Fibroblast of the conjunctiva (primary cell): ENCODE results near the gene ANKS6.

Experiments
- DNase-seq: peaks from one replicate; pipeline ENCODE4 v3.0.0-alpha.2; 2010; ENCODE audit warnings: low read depth

The ANKS6 gene

GRCh38 chr9:98738741-98739140 lies 57.6 kb downstream of the ANKS6 start:
- DNase-seq: no peak

- no peak for DNase-seq
Observed at GRCh38 chr9:98736226-98736625, 60.1 kb downstream of the ANKS6 start.

GRCh38 chr9:98732801-98733200 lies 63.6 kb downstream of the ANKS6 start:
- no peak for DNase-seq

GRCh38 chr9:98732091-98732490 lies 64.3 kb downstream of the ANKS6 start:
- DNase-seq: no peak

- DNase-seq: no peak
Observed at GRCh38 chr9:98730871-98731270, 65.5 kb downstream of the ANKS6 start.

- no peak for DNase-seq
Observed at GRCh38 chr9:98728500-98728899, 67.9 kb downstream of the ANKS6 start.

GRCh38 chr9:98727428-98727827 lies 68.9 kb downstream of the ANKS6 start:
- DNase-seq: no peak

GRCh38 chr9:98726735-98727134 lies 69.6 kb downstream of the ANKS6 start:
- DNase-seq: no peak

- no peak for DNase-seq
Observed at GRCh38 chr9:98724810-98725530, 71.4 kb downstream of the ANKS6 start.

GRCh38 chr9:98721643-98722042 lies 74.7 kb downstream of the ANKS6 start:
- DNase-seq: no peak

- DNase-seq: no peak
Observed at GRCh38 chr9:98720402-98720801, 76.0 kb downstream of the ANKS6 start.

GRCh38 chr9:98719055-98719454 lies 77.3 kb downstream of the ANKS6 start:
- no peak for DNase-seq

GRCh38 chr9:98714833-98715232 lies 81.5 kb downstream of the ANKS6 start:
- DNase-seq: no peak

- DNase-seq: no peak
Observed at GRCh38 chr9:98712987-98713386, 83.4 kb downstream of the ANKS6 start.

GRCh38 chr9:98709968-98710965 lies 86.1 kb downstream of the ANKS6 start:
- DNase-seq: peak; percentile 16

- DNase-seq: no peak
Observed at GRCh38 chr9:98708933-98709911, 87.1 kb downstream of the ANKS6 start, which contains the start of gene GABBR2. TSS of gene GABBR2 (minus strand) at chr9:98708935. CDS start at chr9:98708737, 198 bp downstream.

- no peak for DNase-seq
Observed at GRCh38 chr9:98708103-98708932, 88.0 kb downstream of the ANKS6 start.

GRCh38 chr9:98707166-98708102 lies 88.9 kb downstream of the ANKS6 start:
- peak; percentile 35 for DNase-seq

GRCh38 chr9:98706651-98707165 lies 89.6 kb downstream of the ANKS6 start:
- DNase-seq: no peak
